ENCODE measurements around the gene S1PR4.

Gene S1PR4

DNA sequence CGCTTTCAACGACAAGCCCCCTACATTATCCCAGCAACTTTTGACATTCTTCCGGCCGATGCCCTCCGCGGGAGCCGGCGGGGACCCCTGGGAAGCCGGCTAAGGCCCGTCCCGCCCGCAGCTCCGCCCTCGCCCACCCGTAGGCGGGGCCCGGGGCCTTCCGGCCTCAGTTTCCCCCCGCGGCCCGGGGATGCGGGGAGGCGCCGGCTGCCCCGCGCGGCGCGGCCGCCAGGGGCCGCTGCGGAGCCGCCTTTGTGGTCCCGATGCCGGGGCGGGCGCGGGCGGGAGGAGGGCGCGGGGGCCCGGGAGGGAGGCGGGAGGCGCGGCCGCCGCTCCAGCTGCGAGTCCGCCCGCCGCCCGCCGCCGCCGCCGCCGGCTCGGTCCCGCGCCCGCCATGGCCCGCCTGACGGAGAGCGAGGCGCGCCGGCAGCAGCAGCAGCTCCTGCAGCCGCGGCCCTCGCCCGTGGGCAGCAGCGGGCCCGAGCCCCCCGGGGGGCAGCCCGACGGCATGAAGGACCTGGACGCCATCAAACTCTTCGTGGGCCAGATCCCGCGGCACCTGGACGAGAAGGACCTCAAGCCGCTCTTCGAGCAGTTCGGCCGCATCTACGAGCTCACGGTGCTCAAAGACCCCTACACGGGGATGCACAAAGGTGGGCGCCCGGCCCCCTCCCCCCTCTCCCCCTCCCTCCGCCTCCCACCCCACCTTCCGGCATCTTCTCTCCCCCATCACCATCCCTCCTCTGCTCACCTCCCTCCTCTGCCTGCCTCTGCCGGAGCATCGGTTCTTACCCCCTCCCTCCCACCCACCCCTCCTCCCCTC lies 46.0 kb downstream of the S1PR4 start, which contains the start of gene CELF5:
CELF5 (plus strand) TSS at position 316 of the 823 bp plus-strand sequence; CDS start at position 395, 79 bp downstream.
- DNase-seq, result peak; percentile 60 to 69

DNA sequence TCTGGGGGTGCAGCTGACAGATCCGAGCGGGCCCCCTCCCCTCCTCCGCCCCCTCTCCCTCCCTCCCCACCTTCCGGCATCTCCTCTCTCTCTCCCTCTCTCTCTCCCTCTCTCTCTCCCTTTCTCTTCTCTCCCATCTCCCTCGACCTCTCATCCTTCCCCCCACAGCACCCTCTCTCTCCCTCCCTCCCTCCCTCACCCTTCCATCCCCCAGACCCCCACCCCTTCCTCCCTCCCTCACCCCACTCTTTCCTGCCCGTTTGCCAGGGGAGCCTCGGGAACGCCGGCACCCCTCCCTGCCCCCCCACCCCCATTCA lies 46.6 kb downstream of the S1PR4 start:
- DNase-seq, result no peak

DNA sequence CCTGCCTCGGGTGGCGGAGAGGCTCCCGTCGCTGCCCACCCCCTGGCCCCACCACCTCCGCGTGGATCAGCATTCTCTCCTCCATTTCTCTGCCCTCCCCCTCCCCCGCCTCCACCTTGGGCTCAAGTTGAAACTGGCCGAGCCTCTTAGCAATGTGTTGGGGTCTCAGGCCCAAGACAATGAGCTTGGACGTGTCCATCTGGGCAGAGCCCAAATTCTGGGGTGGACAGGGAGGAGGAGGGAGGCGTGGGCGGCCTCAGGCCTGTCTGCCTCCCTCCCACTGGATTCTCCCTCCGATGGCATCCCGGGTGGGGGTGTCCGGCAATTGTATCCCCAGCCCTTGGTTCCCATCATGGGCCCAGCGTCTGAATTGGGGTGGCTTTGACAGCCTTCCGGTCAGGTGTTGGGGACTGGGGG lies 47.1 kb downstream of the S1PR4 start:
- no peak for DNase-seq

DNA sequence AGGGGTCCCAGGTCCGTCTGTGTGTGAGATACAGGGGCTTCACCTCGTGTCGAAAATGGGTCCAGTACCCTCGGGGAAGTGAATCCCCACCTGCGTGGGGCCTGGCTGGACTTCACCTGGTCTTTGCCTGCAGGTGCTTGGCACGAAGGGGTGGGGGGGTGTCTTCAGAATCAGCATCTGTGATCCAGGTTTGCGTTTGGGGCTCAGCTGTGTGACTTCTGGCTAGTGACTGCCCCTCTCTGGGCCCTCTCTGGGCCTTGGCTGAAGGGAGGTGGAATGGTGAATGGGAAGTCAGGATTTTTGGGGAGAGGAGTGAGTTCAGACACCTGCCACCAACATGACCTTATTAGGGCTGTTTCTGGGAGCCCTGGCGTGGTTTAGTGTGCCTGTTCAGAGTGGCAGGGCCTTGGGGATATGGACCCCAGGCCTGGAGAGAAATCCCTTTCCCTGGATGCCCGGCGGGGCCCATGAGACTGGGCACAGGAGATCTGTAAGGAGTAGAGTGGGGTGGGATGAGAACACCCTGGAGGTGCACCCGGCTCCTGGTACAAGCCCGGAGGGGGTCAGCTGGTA lies 48.6 kb downstream of the S1PR4 start:
- DNase-seq, result no peak

DNA sequence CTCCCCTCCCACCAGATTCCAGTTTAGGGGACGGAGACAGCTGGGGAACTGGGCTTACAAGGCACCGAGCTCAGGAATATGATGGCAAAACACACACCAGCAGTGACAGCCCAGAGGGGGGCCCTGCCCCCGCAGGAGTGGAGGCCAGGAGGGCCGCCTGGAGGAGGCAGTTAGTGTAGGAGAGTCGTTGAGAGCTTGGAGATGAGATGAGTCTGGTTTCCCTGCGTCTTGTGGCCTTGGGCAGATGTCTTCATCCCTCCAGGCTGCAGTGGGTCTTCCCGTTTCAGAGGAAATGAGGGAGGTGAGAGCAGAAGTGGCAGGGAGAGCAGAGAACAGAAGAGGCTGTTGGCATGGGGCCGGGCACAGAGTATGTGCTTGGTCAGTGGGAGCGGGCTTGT lies 50.8 kb downstream of the S1PR4 start:
- DNase-seq, result no peak
